ENCODE results near the gene NDFIP2.
A peak's percentile ranks its signal among the peaks of the same experiment; 100 is the strongest.

Gene NDFIP2, protein sequence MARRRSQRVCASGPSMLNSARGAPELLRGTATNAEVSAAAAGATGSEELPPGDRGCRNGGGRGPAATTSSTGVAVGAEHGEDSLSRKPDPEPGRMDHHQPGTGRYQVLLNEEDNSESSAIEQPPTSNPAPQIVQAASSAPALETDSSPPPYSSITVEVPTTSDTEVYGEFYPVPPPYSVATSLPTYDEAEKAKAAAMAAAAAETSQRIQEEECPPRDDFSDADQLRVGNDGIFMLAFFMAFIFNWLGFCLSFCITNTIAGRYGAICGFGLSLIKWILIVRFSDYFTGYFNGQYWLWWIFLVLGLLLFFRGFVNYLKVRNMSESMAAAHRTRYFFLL

DNA sequence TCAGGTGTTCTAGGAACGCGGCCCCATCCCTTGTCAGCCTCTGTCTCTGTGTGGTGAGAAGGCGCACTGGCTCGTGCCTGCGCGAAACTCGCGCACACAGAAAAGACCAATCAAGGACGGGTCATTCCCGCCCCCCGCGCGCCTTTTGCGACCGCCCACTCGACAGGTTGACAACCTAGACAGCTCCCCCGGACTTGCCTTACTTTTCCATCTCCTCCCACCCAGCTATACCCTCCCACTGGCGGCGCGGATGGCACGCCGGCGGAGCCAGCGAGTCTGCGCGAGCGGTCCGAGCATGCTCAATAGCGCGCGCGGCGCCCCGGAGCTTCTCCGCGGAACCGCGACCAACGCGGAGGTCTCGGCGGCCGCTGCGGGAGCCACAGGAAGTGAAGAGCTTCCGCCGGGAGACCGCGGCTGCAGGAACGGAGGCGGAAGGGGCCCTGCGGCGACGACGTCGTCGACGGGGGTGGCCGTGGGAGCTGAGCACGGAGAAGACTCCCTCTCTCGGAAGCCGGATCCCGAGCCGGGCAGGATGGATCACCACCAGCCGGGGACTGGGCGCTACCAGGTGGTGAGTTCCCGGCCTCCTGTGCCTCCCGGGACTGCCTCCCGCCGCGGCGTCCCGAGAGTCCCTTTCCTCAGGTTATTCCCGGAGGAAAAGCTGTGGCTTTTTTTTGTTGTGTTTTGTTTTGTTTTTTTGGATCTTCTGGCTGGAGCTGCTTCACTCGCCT is at the start of gene NDFIP2:
NDFIP2 (plus strand) TSS at position 202 of the 731 bp plus-strand sequence; CDS start at position 251, 49 bp downstream.
- DNase-seq (ENCODE audit: low spot score), result peak; percentile 75

DNA sequence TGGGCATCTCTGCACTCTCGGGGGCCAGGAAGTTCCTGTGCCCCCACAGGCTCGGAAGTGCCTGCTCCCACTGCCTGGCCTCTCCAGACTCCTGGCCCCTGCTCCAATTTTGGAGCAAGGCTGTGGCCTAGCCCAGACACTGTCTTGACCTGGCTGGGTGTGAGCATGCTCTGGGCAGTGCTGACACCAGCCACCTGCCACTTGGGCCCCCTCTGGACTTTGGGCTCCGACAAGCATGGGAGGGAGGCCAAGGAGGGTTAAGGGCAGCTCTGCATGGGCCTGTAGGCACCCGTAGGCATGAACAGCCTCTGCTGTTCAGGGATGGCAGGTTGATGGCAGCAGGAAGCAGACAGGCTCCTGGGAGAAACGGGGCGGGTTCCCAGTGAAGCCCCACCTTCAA is 48.9 kb upstream of the NDFIP2 start:
- no peak for DNase-seq (ENCODE audit: low spot score)

DNA sequence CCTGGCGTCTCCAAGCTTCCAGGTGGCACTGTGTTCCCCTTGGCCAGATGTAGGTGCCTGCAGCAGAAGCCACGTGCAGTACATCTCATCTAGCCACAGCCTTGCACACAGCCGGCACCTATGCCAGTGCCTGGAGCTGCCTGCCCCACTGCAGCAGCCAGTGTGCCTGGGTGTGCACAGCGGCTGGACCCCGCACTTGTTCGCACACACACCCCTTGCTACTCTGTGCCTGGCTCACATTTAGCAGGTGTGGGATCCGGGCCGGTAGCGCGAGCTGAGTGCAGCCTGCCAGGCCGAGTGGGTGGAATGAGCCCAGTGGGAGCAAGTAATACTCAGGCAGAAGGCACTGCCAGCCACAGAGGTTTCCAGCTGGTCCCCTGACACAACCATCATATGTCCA is 48.0 kb upstream of the NDFIP2 start:
- DNase-seq (ENCODE audit: low spot score), result no peak

DNA sequence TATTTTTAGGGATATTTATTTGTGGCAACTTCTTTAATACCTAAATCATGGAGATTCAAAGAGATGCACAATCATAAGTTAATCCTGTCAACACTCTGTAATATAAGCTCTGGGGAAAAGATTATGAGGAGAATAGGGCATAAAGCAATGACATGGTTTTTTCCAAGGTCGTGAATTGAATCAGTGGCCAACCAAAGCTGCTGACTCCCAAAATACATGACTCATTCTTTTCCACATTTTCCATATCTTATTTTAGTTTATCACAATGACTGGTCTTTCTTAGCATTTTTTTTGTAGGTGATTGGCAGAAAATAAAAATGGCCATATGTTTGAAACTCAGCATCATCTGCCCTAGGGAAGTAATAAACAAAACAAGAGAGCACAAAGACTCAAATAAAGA is 46.4 kb upstream of the NDFIP2 start:
- no peak for DNase-seq (ENCODE audit: low spot score)

DNA sequence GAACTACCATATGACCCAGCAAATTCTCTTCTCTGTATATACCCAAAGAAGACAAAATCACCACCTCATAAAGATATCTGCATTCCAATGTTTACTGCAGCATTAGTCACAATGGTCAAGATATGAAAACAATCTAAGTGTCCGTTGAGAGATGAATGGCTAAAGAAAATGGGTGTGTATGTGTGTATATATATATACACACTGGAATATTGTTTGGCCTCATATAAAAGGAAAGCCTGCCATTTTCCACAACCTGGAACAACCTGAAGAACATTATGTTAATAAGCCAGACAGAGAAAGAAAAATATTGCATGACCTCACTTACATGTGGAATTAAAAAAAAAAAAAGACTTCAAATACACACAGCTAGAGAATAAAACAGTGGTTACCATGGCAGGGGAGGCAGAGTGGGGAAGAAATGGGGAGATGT is 45.4 kb upstream of the NDFIP2 start:
- DNase-seq (ENCODE audit: low spot score), result no peak

DNA sequence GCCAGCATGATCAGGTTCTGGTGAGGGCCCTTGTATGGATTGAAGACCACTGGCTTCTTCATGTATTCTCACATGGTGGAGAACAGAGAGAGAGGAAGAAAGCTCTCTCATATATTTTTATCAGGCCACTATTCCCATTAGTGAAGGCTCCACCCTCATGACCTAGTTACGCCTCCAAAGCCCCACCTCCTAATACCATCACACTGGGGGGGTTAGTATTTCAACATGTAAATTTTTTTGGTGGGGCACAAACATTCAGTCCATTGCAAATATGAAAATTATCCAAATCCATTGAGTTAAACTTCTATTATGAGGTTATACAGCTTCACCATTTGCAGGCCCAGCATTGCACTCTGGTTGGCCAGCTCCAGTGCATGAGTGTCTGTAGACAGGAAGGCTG is 41.7 kb upstream of the NDFIP2 start:
- no peak for DNase-seq (ENCODE audit: low spot score)

DNA sequence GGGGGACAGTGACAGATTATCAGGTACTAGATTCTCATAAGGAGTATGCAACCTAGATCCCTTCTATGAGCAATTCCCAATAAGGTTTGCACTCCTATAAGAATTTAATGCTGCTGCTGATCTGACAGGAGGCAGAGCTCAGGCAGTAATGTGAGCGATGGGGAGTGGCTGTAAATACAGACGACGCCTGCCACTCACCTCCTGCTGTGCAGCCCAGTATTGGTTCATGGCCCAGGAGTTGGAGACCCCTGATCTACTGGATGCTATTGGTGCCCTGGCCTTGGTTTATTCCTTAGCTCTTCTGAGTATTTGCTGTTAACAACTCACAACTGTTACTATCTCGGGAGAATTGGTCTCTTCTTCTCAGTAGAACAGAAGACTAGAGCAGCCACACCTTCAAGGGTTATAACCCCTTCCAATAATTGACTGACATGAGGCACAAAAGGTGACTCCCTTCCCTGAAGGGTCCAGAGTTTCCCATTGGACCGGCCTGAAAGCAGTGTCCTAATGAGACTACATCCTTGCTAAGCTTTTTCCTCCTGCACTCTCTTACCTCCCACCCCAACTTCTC is 39.9 kb upstream of the NDFIP2 start:
- no peak for DNase-seq (ENCODE audit: low spot score)

DNA sequence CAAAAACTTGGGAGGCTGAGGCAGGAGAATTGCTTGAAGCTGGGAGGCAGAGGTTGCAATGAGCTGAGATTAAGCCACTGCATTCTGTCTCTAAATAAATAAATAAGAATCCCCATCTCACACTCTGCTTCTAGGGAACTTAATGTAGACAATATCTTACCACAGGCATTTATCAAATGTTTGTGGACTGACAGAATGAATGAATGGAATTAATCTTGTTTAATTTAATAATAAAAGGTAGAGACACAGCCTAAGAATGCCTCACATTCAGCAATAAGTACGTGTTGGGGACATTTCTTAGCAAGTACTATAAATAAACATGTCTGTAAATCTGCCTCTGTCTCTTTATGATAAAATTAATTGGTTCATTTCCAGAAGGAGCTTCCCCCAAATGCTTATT is 38.7 kb upstream of the NDFIP2 start:
- no peak for DNase-seq (ENCODE audit: low spot score)

DNA sequence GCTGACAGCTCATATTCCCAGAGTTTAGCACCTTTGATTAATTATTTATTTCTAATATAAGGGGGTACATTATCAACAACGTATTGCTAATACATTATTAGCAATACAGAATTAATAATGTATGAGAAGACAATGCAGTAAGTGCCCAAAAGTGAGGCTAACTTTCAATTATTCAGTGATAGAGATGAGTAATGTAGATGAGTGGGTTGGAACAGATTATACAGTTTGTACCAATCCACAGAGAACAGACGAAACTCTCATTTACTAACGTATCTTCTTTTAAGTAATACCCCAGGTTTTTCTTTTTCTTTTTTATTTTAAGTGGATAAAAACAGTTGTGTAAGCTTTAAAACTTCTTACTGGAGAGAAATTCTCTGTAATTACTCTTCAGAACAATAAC is 38.2 kb upstream of the NDFIP2 start:
- no peak for DNase-seq (ENCODE audit: low spot score)

DNA sequence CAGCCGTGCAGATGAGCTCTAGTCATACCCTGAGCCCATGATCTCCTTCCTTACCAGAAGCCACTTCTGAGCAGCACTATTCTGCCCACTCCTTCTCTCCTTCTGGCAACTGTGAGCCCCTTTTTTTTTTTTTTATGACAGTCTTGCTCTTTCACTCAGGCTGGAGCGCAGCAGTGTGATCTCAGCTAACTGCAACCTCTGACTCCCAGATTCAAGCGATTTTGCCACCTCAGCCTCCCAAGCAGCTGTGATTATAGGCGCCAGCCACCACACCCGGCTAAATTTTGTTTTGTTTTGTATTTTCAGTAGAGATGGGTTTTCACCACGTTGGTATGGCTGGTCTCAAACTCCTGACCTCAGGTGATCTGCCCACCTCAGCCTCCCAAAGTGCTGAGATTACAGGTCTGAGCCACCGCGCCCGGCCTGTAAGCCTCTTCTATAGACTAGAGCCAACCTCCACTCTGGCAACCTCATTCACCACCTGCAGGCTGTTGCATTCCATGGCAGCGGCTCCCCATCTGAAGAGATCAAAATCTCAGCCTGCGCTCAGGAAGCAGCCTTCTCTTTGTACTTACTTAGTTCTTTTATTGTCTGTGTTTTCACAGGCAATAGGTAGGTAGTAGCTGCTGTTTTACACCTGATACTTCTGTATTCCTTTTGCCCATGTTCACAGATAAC is 34.8 kb upstream of the NDFIP2 start:
- no peak for DNase-seq (ENCODE audit: low spot score)

DNA sequence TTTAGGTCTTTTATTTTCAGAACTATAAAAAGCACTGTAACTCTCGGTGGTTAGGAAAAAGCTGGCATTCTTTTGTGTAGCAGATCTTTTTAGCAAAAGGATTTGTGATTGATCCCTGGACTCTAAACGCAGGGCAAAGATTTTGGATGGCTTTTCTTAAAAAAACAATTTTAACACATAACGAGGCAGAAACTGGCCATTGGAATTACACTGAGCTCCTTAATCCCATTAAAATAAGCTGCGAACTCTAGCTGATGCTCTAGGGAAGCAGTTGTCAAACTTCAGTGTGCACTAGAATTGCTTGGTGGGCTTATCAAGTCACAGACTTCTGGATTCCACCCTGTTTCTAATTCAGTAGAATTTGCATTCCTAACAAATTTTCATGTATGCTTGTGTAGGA is 33.8 kb upstream of the NDFIP2 start:
- DNase-seq (ENCODE audit: low spot score), result no peak

DNA sequence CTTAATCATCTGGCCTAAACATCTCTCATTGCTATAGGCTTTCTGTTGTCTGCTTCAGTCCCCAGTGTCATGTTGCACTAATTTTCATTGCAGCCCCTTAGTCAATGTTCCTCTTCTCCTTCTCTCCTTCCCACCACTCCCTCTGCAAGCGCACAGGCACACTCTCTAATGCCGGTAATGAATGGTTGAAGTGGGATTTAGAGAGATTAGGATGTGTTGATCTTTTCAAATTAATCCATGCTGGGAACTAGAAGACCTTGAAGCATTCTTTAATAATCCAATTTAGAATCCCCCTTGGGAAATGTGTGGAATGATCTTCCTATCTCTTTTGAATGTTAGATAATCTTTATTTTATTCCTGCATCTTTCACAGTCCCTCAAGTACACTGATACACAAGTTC is 33.2 kb upstream of the NDFIP2 start:
- no peak for DNase-seq (ENCODE audit: low spot score)

DNA sequence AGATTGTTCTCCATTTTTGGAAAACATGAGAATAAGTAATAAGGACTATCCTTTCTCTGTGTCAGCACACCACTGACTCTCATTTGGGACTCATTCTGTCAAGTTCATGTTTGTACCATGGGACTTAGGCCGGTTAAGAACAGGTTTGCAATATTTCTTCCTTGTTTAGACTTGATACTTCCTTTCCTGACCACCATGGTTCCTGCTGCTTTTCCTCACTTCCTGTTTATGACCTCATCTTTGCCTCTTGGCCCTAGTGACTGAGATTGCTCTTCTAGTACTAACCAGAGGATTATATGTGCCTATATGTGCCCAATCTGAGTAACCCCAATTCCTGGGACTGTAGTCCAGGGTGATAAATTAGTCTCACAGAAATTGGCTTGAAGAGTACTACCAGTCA is 32.5 kb upstream of the NDFIP2 start:
- no peak for DNase-seq (ENCODE audit: low spot score)

DNA sequence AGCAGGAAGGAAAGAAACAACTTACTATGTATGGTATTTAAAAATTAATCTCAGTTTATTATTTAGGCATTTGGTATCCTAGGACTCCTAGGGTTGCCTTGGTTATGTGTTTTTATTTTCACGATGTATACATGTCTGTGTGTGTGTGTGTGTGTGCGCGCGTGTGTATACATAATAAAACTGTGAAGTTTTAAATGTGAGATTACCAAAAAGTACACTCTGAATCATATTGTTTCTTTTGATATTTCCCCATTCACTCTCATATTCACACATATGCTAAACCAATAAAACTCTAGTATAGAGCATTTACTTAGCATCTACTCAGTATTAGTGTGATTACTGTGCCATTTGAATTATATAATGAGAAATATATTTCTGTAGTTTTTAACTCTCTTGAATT is 30.8 kb upstream of the NDFIP2 start:
- DNase-seq (ENCODE audit: low spot score), result no peak

DNA sequence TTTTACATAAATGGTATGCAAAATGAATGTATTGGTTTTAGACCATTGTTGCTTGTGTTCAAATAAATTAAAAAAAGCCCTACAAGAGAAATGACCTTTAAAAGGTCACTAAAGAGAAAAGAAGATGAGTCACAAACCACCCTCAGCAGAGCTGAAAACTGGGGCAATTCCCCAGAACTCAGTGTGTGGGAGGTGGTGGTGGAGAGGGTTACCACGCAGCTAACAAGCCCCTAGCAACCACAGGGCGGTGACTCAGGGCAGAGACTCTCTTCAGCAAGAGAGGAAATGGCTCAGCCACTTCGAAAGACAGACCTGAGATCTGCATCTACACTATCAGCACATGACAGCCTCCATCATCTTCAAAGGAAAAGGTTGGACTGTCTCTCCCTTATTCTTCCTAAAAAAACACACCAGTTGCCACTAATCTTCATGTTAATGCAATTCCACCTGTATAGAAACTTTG is 29.4 kb upstream of the NDFIP2 start:
- no peak for DNase-seq (ENCODE audit: low spot score)

DNA sequence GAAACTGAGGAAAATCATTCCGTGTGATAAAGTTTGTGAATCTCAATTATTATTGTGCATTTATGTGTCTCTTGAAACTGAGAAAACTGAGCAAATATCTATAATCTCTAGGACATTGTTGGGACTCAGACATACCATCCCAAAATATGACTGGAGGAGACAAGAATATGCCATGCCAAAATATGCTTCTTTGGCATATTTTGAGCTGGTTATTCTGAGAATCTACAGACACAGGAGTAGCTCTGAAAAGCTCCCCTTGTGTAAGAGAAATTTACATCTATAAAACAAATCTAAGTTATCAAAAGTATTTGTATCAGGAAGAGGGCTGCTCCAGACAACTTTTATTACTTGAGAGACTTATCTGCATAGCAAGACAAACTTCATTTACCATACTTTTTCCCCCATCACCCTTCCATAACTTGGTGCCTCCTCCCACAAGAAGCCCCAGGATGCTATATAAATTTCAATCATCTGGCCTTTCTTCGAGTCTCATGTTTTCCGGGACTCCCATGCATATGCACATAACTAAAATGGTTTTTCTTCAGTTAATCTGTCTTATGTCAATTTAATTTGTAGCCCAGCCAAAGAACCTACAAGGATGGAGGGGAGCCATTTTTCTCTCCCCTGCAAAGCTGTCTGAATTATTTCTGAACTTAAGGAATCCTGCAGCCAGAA is 28.6 kb upstream of the NDFIP2 start:
- no peak for DNase-seq (ENCODE audit: low spot score)

DNA sequence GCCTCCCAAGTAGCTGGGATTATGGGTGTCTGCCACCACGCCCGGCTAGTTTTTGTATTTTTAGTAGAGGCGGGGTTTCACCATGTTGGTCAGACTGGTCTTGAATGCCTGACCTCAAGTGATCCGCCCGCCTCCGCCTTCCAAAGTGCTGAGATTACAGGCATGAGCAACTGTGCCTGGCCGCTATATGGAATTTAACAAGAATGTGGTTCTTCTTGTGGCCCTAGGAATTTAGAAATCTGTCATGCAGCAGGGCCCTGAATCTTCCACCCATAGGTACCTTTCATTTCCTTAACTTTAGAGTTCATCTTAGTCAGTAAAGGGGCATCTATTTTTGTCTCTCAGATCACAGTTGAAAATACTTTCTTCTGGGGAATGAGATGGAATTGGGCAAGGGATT is 25.6 kb upstream of the NDFIP2 start:
- no peak for DNase-seq (ENCODE audit: low spot score)

DNA sequence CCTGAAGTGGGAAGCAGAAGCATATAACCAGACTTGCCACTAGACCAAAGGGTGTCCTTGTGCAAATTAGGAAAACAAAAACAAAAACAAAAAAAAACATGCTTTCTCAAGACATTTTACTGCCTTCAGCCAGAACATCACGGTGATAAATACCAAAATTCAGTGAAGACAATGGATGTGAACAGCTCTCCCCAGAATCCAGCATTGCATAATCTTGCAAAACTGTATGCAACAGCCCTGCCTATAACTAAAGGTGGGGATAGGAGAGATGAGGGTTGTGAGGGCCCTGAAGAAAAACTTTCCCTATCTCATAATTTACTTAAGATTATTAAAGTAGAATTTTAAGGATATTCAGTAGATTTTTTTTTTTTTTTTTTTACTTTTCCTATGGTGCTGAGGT is 24.9 kb upstream of the NDFIP2 start:
- no peak for DNase-seq (ENCODE audit: low spot score)

DNA sequence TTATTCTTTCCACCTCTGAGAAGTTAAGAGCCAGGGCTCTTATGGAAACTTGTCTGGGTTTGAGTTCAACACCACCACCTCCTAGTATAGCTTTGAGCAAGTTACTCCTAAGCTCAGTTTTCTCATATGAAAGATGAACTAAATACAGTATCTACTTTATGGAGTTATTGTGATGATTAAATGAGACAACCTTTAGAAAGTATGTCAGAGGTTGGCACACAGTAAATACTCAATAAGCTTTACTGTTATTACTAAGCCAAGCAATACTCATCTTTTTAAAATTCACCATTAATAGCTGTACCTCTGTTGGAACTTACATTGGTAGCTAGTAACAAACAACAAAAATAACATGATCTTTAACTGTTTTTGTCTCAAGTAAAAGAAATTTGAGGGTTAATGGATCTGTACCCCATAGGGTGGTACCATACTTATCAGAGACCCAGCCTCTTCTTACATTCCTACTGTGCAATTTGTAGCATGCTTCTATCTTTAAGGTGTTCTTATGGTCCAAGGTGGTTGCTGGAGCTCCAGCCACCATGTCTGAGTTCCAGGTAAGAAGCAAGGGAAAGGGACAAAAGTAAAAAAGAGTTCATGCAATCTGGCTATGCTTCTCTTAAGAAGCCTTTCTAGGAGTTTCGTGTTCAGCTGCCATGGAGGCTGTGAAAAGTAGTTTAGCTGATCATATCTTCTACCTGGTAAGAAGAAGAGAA is 24.1 kb upstream of the NDFIP2 start:
- DNase-seq (ENCODE audit: low spot score), result no peak

DNA sequence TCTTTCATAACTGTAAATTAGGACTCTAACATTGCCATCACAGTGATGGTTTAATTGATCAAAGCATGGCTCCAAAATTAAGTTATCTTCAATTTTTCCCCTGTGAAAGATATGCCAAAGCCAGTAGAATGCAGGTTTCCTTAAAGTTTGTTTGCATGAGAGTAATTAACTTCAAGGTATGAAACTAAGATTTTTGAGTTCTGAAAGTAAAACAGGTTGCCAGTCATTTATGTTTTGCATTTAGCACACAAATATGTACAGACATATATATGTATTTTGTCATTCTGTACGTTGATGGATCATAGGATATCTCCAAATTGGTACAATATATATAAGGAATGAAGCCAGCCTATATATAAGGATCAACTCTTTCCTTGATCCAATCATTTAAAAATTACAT is 23.6 kb upstream of the NDFIP2 start:
- no peak for DNase-seq (ENCODE audit: low spot score)

DNA sequence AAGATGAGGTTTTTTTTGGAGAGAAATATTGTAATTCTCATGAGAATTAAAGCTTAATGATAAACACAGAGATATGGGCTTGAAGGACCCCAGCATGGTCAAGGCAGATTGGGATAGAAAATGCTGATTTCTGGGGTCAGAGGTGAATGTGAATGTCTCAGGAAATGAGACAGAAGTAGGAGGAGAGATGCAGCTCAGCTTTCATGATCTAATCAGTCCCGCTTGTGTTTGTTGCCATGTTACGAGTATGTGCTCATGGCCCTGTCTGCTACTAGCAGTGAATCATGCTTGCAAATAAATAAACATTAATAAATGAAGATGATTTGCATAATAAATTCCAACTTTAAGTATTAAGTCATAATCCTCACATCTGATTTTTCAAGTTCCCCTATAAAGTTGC is 23.0 kb upstream of the NDFIP2 start:
- no peak for DNase-seq (ENCODE audit: low spot score)

All from cerebellar cortex (tissue), 1 donor.